ENCODE results near the gene SLX4.

The SLX4 gene

DNA sequence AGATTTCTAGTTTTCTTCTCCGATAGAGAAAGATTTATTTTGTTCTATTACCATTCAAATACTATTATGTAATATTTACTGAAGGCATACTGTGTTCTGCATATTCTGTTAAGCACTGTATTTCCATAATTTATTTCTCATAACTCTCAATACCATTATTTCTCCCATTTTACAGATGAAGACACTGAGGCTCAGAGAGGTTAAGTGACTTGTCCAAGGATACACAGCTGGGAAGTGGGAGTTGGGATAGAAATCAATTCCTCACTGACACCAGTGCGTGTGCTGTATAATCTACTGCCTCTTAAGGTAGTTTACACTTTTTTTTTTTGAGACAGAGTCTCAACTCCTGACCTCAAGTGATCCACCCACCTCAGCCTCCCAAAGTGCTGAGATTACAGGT is 41.6 kb downstream of the SLX4 start:
- H3K27me3 ChIP-seq (replicated peaks in 2 of 5; ENCODE audit: control insufficient read depth in 4 of 5, insufficient read depth in 5 of 5, low read length in 4 of 5), result no peaks in the 10 kb centered on the region
- ChIA-PET CTCF (interaction anchor here (0.6 kb wide), 1 partner anchor 1743 kb away, joined by 4 read pairs; the partner anchor contains the start of gene FAHD1), POLR2A (no interaction called here)
- no peak overlapping the region for H3K27ac ChIP-seq (ENCODE audit: insufficient read depth in 1 of 2, low read depth in 1 of 2, low read length in 2 of 2, poor library complexity in 1 of 2, severe bottlenecking in 2 of 2)
- WGBS (ENCODE audit: insufficient coverage), result 83% methylated on average over 1 of the region's 2 CpGs
- peaks cover 0 to 11% (median 5%) of the 10 kb centered on the region in 5 experiments for H3K9me3 ChIP-seq (ENCODE audit: control extremely low read depth in 1 of 5, control insufficient read depth in 4 of 5, insufficient read depth in 2 of 5, low read depth in 1 of 5, low read length in 4 of 5)
- H3K36me3 ChIP-seq (ENCODE audit: control insufficient read depth in 4 of 4, insufficient read depth in 4 of 4, low read length in 3 of 4), result peaks cover 4 to 36% (median 20%) of the 10 kb centered on the region in 4 experiments
- no peak for DNase-seq
- peaks cover 0 to 6% (median 2%) of the 10 kb centered on the region in 4 experiments for H3K4me1 ChIP-seq (ENCODE audit: control extremely low read depth in 1 of 4, control insufficient read depth in 4 of 4, insufficient read depth in 4 of 4, low read length in 3 of 4)
- no peak overlapping the region for H3K4me3 ChIP-seq (ENCODE audit: control insufficient read depth in 1 of 7, extremely low read depth in 1 of 7, insufficient read depth in 4 of 7, low read depth in 2 of 7, low read length in 6 of 7)

GRCh38 chr16:3566990-3567389 is 44.4 kb downstream of the SLX4 start:
- WGBS (ENCODE audit: insufficient coverage), result 97% methylated on average over 3 of the region's 8 CpGs
- Histone ChIP-seq H3K4me1 (ENCODE audit: control extremely low read depth in 1 of 4, control insufficient read depth in 4 of 4, insufficient read depth in 4 of 4, low read length in 3 of 4) (no peaks in the 10 kb centered on the region), H3K27me3 (replicated peaks in 2 of 5; ENCODE audit: control insufficient read depth in 4 of 5, insufficient read depth in 5 of 5, low read length in 4 of 5) (no peaks in the 10 kb centered on the region), H3K36me3 (ENCODE audit: control insufficient read depth in 4 of 4, insufficient read depth in 4 of 4, low read length in 3 of 4) (peaks cover 15 to 60% (median 44%) of the 10 kb centered on the region in 4 experiments), H3K9me3 (ENCODE audit: control extremely low read depth in 1 of 5, control insufficient read depth in 4 of 5, insufficient read depth in 2 of 5, low read depth in 1 of 5, low read length in 4 of 5) (peaks cover 0 to 11% (median 5%) of the 10 kb centered on the region in 5 experiments), H3K27ac (ENCODE audit: insufficient read depth in 1 of 2, low read depth in 1 of 2, low read length in 2 of 2, poor library complexity in 1 of 2, severe bottlenecking in 2 of 2) (no peak overlapping the region), H3K4me3 (ENCODE audit: control insufficient read depth in 1 of 7, extremely low read depth in 1 of 7, insufficient read depth in 4 of 7, low read depth in 2 of 7, low read length in 6 of 7) (no peak overlapping the region)
- CTCF ChIA-PET, result interaction anchor here (1.2 kb wide), 1 partner anchor 8 kb away, joined by 3 read pairs; no protein-coding TSS in a partner anchor
- POLR2A ChIA-PET, result interaction anchor here (0.5 to 0.9 kb wide), 4 partner anchors 9 to 590 kb away, joined by 3 to 5 read pairs (median 4); no protein-coding TSS in a partner anchor
- DNase-seq, result no peak

DNA sequence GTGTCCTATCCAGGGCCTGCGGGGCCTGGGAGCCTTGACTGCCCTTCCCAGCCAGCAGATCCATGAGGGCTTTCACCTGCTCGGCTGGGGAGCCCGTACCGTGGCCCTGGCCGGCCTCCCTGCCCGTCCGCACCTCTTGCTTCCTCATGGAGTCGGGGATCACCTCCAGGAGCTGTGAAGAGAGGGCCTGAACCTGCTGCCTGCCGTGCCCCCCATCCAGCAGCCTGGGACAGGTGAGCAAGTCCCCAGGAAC is 46.6 kb downstream of the SLX4 start:
- Histone ChIP-seq H3K36me3 (ENCODE audit: control insufficient read depth in 4 of 4, insufficient read depth in 4 of 4, low read length in 3 of 4) (peaks cover 8 to 64% (median 50%) of the 10 kb centered on the region in 4 experiments), H3K27ac (ENCODE audit: insufficient read depth in 1 of 2, low read depth in 1 of 2, low read length in 2 of 2, poor library complexity in 1 of 2, severe bottlenecking in 2 of 2) (no peak overlapping the region), H3K27me3 (replicated peaks in 2 of 5; ENCODE audit: control insufficient read depth in 4 of 5, insufficient read depth in 5 of 5, low read length in 4 of 5) (no peaks in the 10 kb centered on the region), H3K4me3 (ENCODE audit: control insufficient read depth in 1 of 7, extremely low read depth in 1 of 7, insufficient read depth in 4 of 7, low read depth in 2 of 7, low read length in 6 of 7) (no peak overlapping the region), H3K4me1 (ENCODE audit: control extremely low read depth in 1 of 4, control insufficient read depth in 4 of 4, insufficient read depth in 4 of 4, low read length in 3 of 4) (no peaks in the 10 kb centered on the region), H3K9me3 (ENCODE audit: control extremely low read depth in 1 of 5, control insufficient read depth in 4 of 5, insufficient read depth in 2 of 5, low read depth in 1 of 5, low read length in 4 of 5) (no peaks in the 10 kb centered on the region)
- CTCF ChIA-PET, result no interaction called here
- POLR2A ChIA-PET, result no interaction called here
- no peak for DNase-seq
- WGBS (ENCODE audit: insufficient coverage), result 94% methylated on average over 9 of the region's 9 CpGs

- 97% methylated on average over 39 of the region's 43 CpGs for WGBS (ENCODE audit: insufficient coverage)
These were observed 47.1 kb downstream of the SLX4 start for GRCh38 chr16:3564130-3564888.

DNA sequence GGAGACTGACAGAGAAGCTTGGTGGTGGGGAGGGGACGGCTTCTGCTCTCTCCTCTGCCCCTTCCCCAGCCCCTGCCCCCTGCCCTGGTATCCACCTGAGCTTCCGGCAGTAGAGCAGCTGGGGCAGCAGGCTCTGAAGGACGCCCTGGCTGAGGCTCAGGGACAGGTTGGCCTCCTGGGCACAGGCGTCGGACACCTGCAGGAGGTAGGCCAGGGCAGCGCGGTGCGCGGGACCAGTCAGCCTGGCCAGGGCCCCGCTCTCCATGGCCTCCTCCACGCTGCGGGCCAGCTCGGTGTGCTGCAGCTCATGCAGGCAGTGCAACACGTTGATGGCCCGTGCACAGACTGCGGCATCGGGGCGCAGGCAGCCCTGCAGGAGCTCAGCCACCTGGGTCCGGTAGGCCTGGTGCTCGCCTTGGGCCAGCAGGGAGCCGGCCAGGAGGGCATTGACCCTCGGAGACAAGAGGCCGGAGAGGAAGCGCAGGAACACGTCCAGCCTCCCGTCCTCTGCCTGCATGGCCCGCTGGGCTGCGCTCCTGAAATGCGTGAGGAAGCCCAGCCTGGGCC is 48.4 kb downstream of the SLX4 start:
- CTCF ChIA-PET, result no interaction called here
- DNase-seq, result no peak
- H3K36me3 ChIP-seq (ENCODE audit: control insufficient read depth in 4 of 4, insufficient read depth in 4 of 4, low read length in 3 of 4), result peaks cover 8 to 74% (median 56%) of the 10 kb centered on the region in 4 experiments
- H3K27ac ChIP-seq (ENCODE audit: insufficient read depth in 1 of 2, low read depth in 1 of 2, low read length in 2 of 2, poor library complexity in 1 of 2, severe bottlenecking in 2 of 2), result no peak overlapping the region
- H3K4me3 ChIP-seq (ENCODE audit: control insufficient read depth in 1 of 7, extremely low read depth in 1 of 7, insufficient read depth in 4 of 7, low read depth in 2 of 7, low read length in 6 of 7), result no peak overlapping the region
- H3K4me1 ChIP-seq (ENCODE audit: control extremely low read depth in 1 of 4, control insufficient read depth in 4 of 4, insufficient read depth in 4 of 4, low read length in 3 of 4), result no peaks in the 10 kb centered on the region
- POLR2A ChIA-PET, result interaction anchor here (0.7 to 1.3 kb wide), 2 partner anchors 10 to 16 kb away, joined by 3 to 4 read pairs; no protein-coding TSS in a partner anchor
- no peaks in the 10 kb centered on the region for H3K9me3 ChIP-seq (ENCODE audit: control extremely low read depth in 1 of 5, control insufficient read depth in 4 of 5, insufficient read depth in 2 of 5, low read depth in 1 of 5, low read length in 4 of 5)
- WGBS (ENCODE audit: insufficient coverage), result 98% methylated on average over 28 of the region's 29 CpGs
- no peaks in the 10 kb centered on the region for H3K27me3 ChIP-seq (replicated peaks in 2 of 5; ENCODE audit: control insufficient read depth in 4 of 5, insufficient read depth in 5 of 5, low read length in 4 of 5)

More at GRCh38 chr16:3564130-3564888, 47.1 kb downstream of the SLX4 start:
- Histone ChIP-seq H3K4me1 (ENCODE audit: control extremely low read depth in 1 of 4, control insufficient read depth in 4 of 4, insufficient read depth in 4 of 4, low read length in 3 of 4) (no peaks in the 10 kb centered on the region), H3K36me3 (ENCODE audit: control insufficient read depth in 4 of 4, insufficient read depth in 4 of 4, low read length in 3 of 4) (peaks cover 8 to 65% (median 49%) of the 10 kb centered on the region in 4 experiments), H3K4me3 (ENCODE audit: control insufficient read depth in 1 of 7, extremely low read depth in 1 of 7, insufficient read depth in 4 of 7, low read depth in 2 of 7, low read length in 6 of 7) (no peak overlapping the region), H3K27ac (ENCODE audit: insufficient read depth in 1 of 2, low read depth in 1 of 2, low read length in 2 of 2, poor library complexity in 1 of 2, severe bottlenecking in 2 of 2) (no peak overlapping the region), H3K9me3 (ENCODE audit: control extremely low read depth in 1 of 5, control insufficient read depth in 4 of 5, insufficient read depth in 2 of 5, low read depth in 1 of 5, low read length in 4 of 5) (no peaks in the 10 kb centered on the region), H3K27me3 (replicated peaks in 2 of 5; ENCODE audit: control insufficient read depth in 4 of 5, insufficient read depth in 5 of 5, low read length in 4 of 5) (no peaks in the 10 kb centered on the region)
- POLR2A ChIA-PET, result no interaction called here
- no peak for DNase-seq
- CTCF ChIA-PET, result no interaction called here

DNA sequence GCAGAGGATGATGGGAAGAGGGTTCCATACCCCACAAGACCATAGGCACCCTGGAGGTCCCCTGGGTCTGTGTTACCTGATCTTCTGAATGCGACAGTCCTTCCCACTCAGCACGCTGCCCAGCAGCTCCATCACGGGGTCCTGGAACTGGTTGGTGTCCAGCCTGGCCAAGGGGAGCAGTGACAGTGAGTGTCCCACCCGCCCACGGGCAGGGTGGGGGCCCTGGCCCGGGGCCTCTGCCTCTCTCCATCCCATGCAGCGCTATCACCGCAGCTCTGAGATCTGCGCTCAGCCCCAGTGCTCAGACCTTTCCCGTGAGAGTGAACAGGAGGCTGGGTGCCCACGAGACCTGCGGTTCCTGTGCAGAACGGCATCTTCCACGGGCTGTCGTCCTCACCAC is 49.8 kb downstream of the SLX4 start:
- ChIA-PET POLR2A (no interaction called here), CTCF (no interaction called here)
- H3K27ac ChIP-seq (ENCODE audit: insufficient read depth in 1 of 2, low read depth in 1 of 2, low read length in 2 of 2, poor library complexity in 1 of 2, severe bottlenecking in 2 of 2), result no peak overlapping the region
- H3K36me3 ChIP-seq (ENCODE audit: control insufficient read depth in 4 of 4, insufficient read depth in 4 of 4, low read length in 3 of 4), result peaks cover 10 to 78% (median 66%) of the 10 kb centered on the region in 4 experiments
- no peak for DNase-seq
- no peak overlapping the region for H3K4me3 ChIP-seq (ENCODE audit: control insufficient read depth in 1 of 7, extremely low read depth in 1 of 7, insufficient read depth in 4 of 7, low read depth in 2 of 7, low read length in 6 of 7)
- over 99% methylated on average over 15 of the region's 15 CpGs for whole genome bisulfite sequencing (ENCODE audit: insufficient coverage)
- H3K9me3 ChIP-seq (ENCODE audit: control extremely low read depth in 1 of 5, control insufficient read depth in 4 of 5, insufficient read depth in 2 of 5, low read depth in 1 of 5, low read length in 4 of 5), result no peaks in the 10 kb centered on the region
- H3K4me1 ChIP-seq (ENCODE audit: control extremely low read depth in 1 of 4, control insufficient read depth in 4 of 4, insufficient read depth in 4 of 4, low read length in 3 of 4), result no peaks in the 10 kb centered on the region
- no peaks in the 10 kb centered on the region for H3K27me3 ChIP-seq (replicated peaks in 2 of 5; ENCODE audit: control insufficient read depth in 4 of 5, insufficient read depth in 5 of 5, low read length in 4 of 5)

DNA sequence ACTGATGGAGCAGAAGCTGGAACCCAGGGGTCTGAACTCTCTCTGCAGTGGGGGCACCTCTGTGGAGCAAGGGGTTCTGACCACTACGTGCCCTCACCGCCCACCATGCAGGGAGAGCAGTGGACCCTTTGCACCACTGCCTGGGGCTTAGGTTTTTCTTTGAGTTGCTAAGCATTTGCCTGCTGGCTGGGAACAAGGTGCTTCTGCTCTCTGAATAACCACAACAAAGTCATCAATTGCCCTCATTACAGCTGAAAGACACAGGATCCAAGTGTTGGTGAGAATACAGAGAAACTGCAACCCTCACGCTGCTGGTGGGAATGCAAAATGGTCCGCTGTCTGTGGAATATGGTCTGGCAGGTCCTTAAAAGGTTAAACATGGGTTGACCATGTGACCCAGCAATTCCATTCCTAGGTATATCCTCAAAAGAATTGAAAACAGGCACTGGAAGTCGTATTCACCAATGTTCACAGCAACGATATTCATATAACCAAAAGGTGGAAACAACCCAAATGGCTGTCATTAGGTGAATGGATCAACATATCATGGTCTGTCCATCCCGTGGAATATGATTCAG is 57.0 kb downstream of the SLX4 start:
- 98% methylated on average over 7 of the region's 7 CpGs for WGBS (ENCODE audit: insufficient coverage)
- ChIA-PET POLR2A (no interaction called here), CTCF (no interaction called here)
- H3K36me3 ChIP-seq (ENCODE audit: control insufficient read depth in 4 of 4, insufficient read depth in 4 of 4, low read length in 3 of 4), result peaks cover 10 to 88% (median 73%) of the 10 kb centered on the region in 4 experiments
- H3K4me3 ChIP-seq (ENCODE audit: control insufficient read depth in 1 of 7, extremely low read depth in 1 of 7, insufficient read depth in 4 of 7, low read depth in 2 of 7, low read length in 6 of 7), result no peak overlapping the region
- H3K4me1 ChIP-seq (ENCODE audit: control extremely low read depth in 1 of 4, control insufficient read depth in 4 of 4, insufficient read depth in 4 of 4, low read length in 3 of 4), result no peaks in the 10 kb centered on the region
- no peaks in the 10 kb centered on the region for H3K27me3 ChIP-seq (replicated peaks in 2 of 5; ENCODE audit: control insufficient read depth in 4 of 5, insufficient read depth in 5 of 5, low read length in 4 of 5)
- H3K27ac ChIP-seq (ENCODE audit: insufficient read depth in 1 of 2, low read depth in 1 of 2, low read length in 2 of 2, poor library complexity in 1 of 2, severe bottlenecking in 2 of 2), result peak overlapping the region in 1 of 2 experiments; percentile 19
- DNase-seq, result no peak
- H3K9me3 ChIP-seq (ENCODE audit: control extremely low read depth in 1 of 5, control insufficient read depth in 4 of 5, insufficient read depth in 2 of 5, low read depth in 1 of 5, low read length in 4 of 5), result no peaks in the 10 kb centered on the region
